ENCODE data around the gene SZT2. TPM values are rescaled to one million over a fixed set of nuclear protein-coding genes. Genes with fewer than 3 reads are reported as not detected.

The SZT2 gene
- total and polyA plus RNA-seq, 10 of the 15 experiments (the other 5 are each of a cell fraction or from before 2014, with no cell fraction given) = 1.4 to 38.3 (median 12.7) TPM

DNA sequence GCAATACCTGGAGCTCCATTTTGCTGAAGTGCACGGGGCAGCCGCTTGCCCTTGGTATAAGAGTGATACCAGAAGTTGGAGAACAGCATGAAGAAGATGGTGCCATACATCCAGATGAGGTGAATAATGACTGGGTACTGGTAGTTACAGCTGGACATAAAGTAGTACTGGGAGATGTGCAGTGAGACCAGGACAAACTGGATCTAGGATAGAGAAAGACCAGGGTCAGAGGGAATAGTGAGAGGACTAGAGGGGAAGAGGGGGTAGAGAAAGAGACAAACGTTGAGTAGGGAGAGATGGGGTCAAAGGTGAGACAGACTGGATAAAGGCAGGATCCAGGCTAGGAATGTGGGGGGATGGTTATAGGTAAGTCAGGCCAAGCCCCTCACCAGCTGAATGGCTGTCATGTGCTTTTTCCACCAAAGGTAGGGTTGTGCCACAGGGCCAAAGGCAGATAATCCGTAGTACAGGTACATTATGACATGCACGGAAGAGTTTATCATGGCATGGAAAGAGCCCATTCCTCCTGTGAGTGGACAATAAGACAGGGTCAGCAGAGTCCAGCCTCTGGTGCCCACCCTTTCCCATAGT, 25.7 kb upstream of the SZT2 start:
- Histone ChIP-seq H4K20me1 (ENCODE audit: control insufficient read depth, insufficient read depth) (no peaks in the 10 kb centered on the region), H3K4me2 (ENCODE audit: control insufficient read depth, insufficient read depth) (no peak overlapping the region), H3K4me3 (no peak overlapping the region), H3K79me2 (ENCODE audit: control insufficient read depth, insufficient read depth, low read length) (peaks cover 64% of the 10 kb centered on the region), H3K4me1 (ENCODE audit: control insufficient read depth, insufficient read depth, low read length) (peaks cover 17% of the 10 kb centered on the region), H3K27ac (ENCODE audit: control insufficient read depth, insufficient read depth) (no peak overlapping the region), H3K27me3 (replicated peaks in 1 of 2; ENCODE audit: control insufficient read depth in 2 of 2, insufficient read depth in 2 of 2, low read length in 1 of 2) (no peaks in the 10 kb centered on the region), H3K9ac (ENCODE audit: control insufficient read depth, insufficient read depth, low read length) (no peak overlapping the region), H2AFZ (ENCODE audit: control insufficient read depth, low read depth, low read length) (no peak overlapping the region), H3K9me3 (replicated peaks; ENCODE audit: control insufficient read depth, insufficient read depth, low read length) (no peaks in the 10 kb centered on the region), H3K36me3 (ENCODE audit: control insufficient read depth in 2 of 2, insufficient read depth in 2 of 2, low read length in 1 of 2) (peaks cover 15 to 27% of the 10 kb centered on the region in 2 experiments)
- intact Hi-C loops (cut with micrococcal nuclease; ENCODE audit: unreplicated experiment) (no loop called here), in situ Hi-C loops (cut with MboI) (no loop called here)
- ChIA-PET CTCF (interaction anchor here (1.1 kb wide), 1 partner anchor 125 kb away, joined by 3 read pairs; no protein-coding TSS in a partner anchor), SMC1A (ENCODE audit: uncharacterized antibody, unreplicated experiment) (interaction anchor here (1.0 kb wide), 1 partner anchor 121 kb away, joined by 3 read pairs; no protein-coding TSS in a partner anchor), POLR2A (interaction anchor here (0.6 to 1.2 kb wide), 5 partner anchors 8 to 1038 kb away, joined by 3 to 5 read pairs (median 3); partner anchors contain the start of genes MED8 and SZT2), RAD21 (ENCODE audit: unreplicated experiment) (no interaction called here)
- WGBS (ENCODE audit: insufficient coverage, insufficient replicate concordance, low lambda C conversion rate, missing lambda C conversion rate) = 77% methylated on average over 5 of the region's 5 CpGs
- TF ChIP-seq ZNF217 (IDR thresholded peaks at IDR 0.05) (no peak), NR2C1 (IDR thresholded peaks at IDR 0.05) (no peak), HDAC6 (IDR thresholded peaks at IDR 0.05; ENCODE audit: unreplicated experiment) (no peak), CHD4 (IDR thresholded peaks at IDR 0.05) (no peak), SPI1 (IDR thresholded peaks at IDR 0.05; ENCODE audit: borderline replicate concordance, insufficient read depth, low read depth, low read length) (no peak), TCF7 (IDR thresholded peaks at IDR 0.05; ENCODE audit: borderline replicate concordance) (no peak), RELB (IDR thresholded peaks at IDR 0.05; ENCODE audit: low read depth) (no peak), SRF (IDR thresholded peaks at IDR 0.05; ENCODE audit: low read depth in 2 of 2, low read length in 2 of 2) (no peak), MLLT1 (IDR thresholded peaks at IDR 0.05) (no peak), ZBTB33 (IDR thresholded peaks at IDR 0.05) (no peak)
- TF ChIP-seq, protein P1, sequence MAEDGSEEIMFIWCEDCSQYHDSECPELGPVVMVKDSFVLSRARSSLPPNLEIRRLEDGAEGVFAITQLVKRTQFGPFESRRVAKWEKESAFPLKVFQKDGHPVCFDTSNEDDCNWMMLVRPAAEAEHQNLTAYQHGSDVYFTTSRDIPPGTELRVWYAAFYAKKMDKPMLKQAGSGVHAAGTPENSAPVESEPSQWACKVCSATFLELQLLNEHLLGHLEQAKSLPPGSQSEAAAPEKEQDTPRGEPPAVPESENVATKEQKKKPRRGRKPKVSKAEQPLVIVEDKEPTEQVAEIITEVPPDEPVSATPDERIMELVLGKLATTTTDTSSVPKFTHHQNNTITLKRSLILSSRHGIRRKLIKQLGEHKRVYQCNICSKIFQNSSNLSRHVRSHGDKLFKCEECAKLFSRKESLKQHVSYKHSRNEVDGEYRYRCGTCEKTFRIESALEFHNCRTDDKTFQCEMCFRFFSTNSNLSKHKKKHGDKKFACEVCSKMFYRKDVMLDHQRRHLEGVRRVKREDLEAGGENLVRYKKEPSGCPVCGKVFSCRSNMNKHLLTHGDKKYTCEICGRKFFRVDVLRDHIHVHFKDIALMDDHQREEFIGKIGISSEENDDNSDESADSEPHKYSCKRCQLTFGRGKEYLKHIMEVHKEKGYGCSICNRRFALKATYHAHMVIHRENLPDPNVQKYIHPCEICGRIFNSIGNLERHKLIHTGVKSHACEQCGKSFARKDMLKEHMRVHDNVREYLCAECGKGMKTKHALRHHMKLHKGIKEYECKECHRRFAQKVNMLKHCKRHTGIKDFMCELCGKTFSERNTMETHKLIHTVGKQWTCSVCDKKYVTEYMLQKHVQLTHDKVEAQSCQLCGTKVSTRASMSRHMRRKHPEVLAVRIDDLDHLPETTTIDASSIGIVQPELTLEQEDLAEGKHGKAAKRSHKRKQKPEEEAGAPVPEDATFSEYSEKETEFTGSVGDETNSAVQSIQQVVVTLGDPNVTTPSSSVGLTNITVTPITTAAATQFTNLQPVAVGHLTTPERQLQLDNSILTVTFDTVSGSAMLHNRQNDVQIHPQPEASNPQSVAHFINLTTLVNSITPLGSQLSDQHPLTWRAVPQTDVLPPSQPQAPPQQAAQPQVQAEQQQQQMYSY (CRISPR knock-in tag; IDR thresholded peaks at IDR 0.05) = no peak
- no TSS peak for BruUV-seq (replicated peaks)
- DNase-seq (ENCODE audit: low read depth, low spot score) (no peak), ATAC-seq (no peak), FAIRE-seq (no peak)

All from GM12878 (cell line).